Measurements from ENCODE around the gene MAP4K4.

DNA sequence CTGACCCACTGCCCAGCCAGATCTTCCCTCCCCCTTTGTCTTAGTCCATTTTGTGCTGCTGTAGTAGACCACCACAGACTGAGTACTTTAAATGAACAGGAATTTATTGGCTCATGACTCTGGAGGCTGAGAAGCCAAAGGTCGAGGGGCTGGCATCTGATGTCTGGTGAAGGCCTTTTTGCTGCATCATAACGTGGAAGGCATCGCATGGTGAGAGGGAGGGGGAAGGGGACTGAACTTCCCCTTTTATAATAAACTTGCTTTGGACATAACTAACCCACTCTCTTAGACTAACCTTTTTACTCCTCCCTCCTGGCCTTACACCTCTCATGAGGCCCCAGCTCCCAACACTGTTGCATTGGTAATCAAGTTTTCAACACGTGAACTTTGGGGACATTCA is 83.8 kb downstream of the MAP4K4 start:
- TF ChIP-seq POLR2A (IDR thresholded peaks at IDR 0.05): no peak
- TF ChIP-seq CTCF (IDR thresholded peaks at IDR 0.05): no peak

All from adrenal gland (tissue), 5 donors.